HepG2 (cell line): ENCODE results near the gene ALX4. TPM values are rescaled to one million over a fixed set of nuclear protein-coding genes. Genes with fewer than 3 reads are reported as not detected.
A peak's percentile ranks its signal among the peaks of the same experiment; 100 is the strongest.

Experiments
- ATAC-seq: fragments of 200-7000 bp; cut with Tn5 transposase; 3 replicates; pipeline ENCODE4 v1.9.1; 2020; ENCODE audit warnings: mild to moderate bottlenecking, moderate library complexity
- BruUV-seq: library from RNA; stranded (reverse); fragments of 400-500 nt; replicated peaks from 2 replicates; lab custom pipeline; 2021; lab: Mats Ljungman, UMichigan
- CTCF ChIA-PET: fragments of 300-600 bp; formaldehyde crosslinking; extraction: SDS; loops from one replicate; lab custom pipeline; 2021; ENCODE audit warnings: low total read pairs, inconsistent platforms, low intra/inter-chr PET ratio; lab: Yijun Ruan, JAX
- POLR2A ChIA-PET: fragments of 350-600 bp; sonication (Branson Sonifier 250); formaldehyde crosslinking; loops from one replicate; lab custom pipeline; 2020; ENCODE audit warnings: antibody characterized with exemption, inconsistent platforms; lab: Yijun Ruan, JAX
- DNase-seq: peaks from one replicate; pipeline ENCODE4 v3.0.0-alpha.2; 2015; ENCODE audit warnings: low spot score
- FAIRE-seq: peaks from 3 replicates; lab custom pipeline; 2011; peaks lifted over from hg19 to GRCh38; lab: Jason Lieb, UNC
- H2AFZ ChIP-seq: one replicate; pipeline ENCODE4 v1.6.1; 2011; ENCODE audit warnings: low read length, inconsistent platforms
- H3K27ac ChIP-seq: fragments of 300-600 bp; 3 replicates; pipeline ENCODE4 v1.8.0; 2011; ENCODE audit warnings: mixed run types, mild to moderate bottlenecking, mixed read lengths, low read length, inconsistent platforms; ENCODE audit not compliant: insufficient read depth; ENCODE audit errors: extremely low read length
- H3K27me3 ChIP-seq, 2 experiments: fragments of 200-600 bp in 1 of 2; 2 replicates in 1 of 2; 3 replicates in 1 of 2; pipeline versions ENCODE4 v1.6.0 to v1.8.0; 2011; ENCODE audit warnings: low read length in 2 of 2, mild to moderate bottlenecking in 2 of 2, moderate library complexity in 2 of 2, inconsistent platforms in 1 of 2; ENCODE audit not compliant: insufficient read depth in 2 of 2, control insufficient read depth in 1 of 2
- H3K36me3 ChIP-seq, 2 experiments: fragments of 200-600 bp in 1 of 2; replicated peaks in 1 of 2; 2 replicates in 1 of 2; 3 replicates in 1 of 2; pipeline versions ENCODE4 v1.5.1 to v1.8.0; 2011; ENCODE audit warnings: low read length in 2 of 2, inconsistent platforms in 1 of 2; ENCODE audit not compliant: insufficient read depth in 2 of 2, control insufficient read depth in 1 of 2
- H3K4me1 ChIP-seq: 2 replicates; pipeline ENCODE4 v1.5.1; 2012; ENCODE audit warnings: low read length, inconsistent platforms; ENCODE audit not compliant: insufficient read depth
- H3K4me2 ChIP-seq: 2 replicates; pipeline ENCODE4 v1.6.0; 2011; ENCODE audit warnings: low read depth, low read length, inconsistent platforms
- H3K4me3 ChIP-seq, 3 experiments: fragments of 200-600 bp in 1 of 3; sonication (generic), shearing (Covaris generic) in 1 of 3; replicated peaks in 1 of 3; 2 replicates each; pipeline ENCODE4 v1.5.1; 2011 to 2016; ENCODE audit warnings: low read length in 3 of 3, inconsistent platforms in 2 of 3, low read depth in 2 of 3, mild to moderate bottlenecking in 2 of 3, control low read depth in 1 of 3, mixed read lengths in 1 of 3; ENCODE audit not compliant: insufficient read depth in 1 of 3
- H3K79me2 ChIP-seq: one replicate; pipeline ENCODE4 v1.6.1; 2011; ENCODE audit warnings: low read length, inconsistent platforms; ENCODE audit not compliant: insufficient read depth
- H3K9ac ChIP-seq: 2 replicates; pipeline ENCODE4 v1.6.0; 2011; ENCODE audit warnings: mild to moderate bottlenecking, low read depth, low read length, inconsistent platforms; ENCODE audit not compliant: insufficient read depth
- H3K9me3 ChIP-seq: 2 replicates; pipeline ENCODE4 v1.5.1; 2012; ENCODE audit warnings: mild to moderate bottlenecking, low read length
- H4K20me1 ChIP-seq: 2 replicates; pipeline ENCODE4 v1.6.0; 2011; ENCODE audit warnings: inconsistent platforms, mild to moderate bottlenecking, low read length, moderate library complexity; ENCODE audit not compliant: insufficient read depth
- HNF1A ChIP-seq, 2 experiments: sonication (generic) in 1 of 2; formaldehyde crosslinking in 1 of 2; IDR thresholded peaks; 2 replicates each; pipeline versions ENCODE4 v1.4.0 to v1.6.1; 2016 to 2020; ENCODE audit warnings: borderline replicate concordance in 1 of 2, low read depth in 1 of 2, mild to moderate bottlenecking in 1 of 2, missing genetic modification reagents in 1 of 2
- ZNF687 ChIP-seq: sonication (generic); formaldehyde crosslinking; IDR thresholded peaks from 2 replicates; pipeline ENCODE4 v1.5.1; 2020; ENCODE audit warnings: mild to moderate bottlenecking, missing genetic modification reagents, moderate library complexity
- WGBS: methylation state at CpG from one replicate; pipeline ENCODE4 v1.1.6; 2017; ENCODE audit warnings: low lambda C conversion rate; 5-methylcytosine and 5-hydroxymethylcytosine counted together
- in situ Hi-C: cut with HindIII; loops from 2 replicates; pipeline ENCODE4 v1.10.0; 2017; ENCODE audit warnings: low pct_unique_long_range_greater_than_20kb; ENCODE audit not compliant: extremely low pct_ligation_motif_present
- intact Hi-C: fragments of 100-400 bp; cut with micrococcal nuclease; formaldehyde crosslinking; loops from one replicate; pipeline ENCODE4 v1.10.0; 2022; ENCODE audit not compliant: unreplicated experiment
- polyA plus RNA-seq, 8 experiments: library from polyadenylated mRNA; depleted of rRNA in 3 of 8; stranded (reverse) in 7 of 8; unstranded in 1 of 8; fragments of >200 nt; fragmentation: Illumina TruSeq in 4 of 8; extraction: Trizol in 4 of 8; gene quantifications; 2 replicates each; pipeline versions ENCODE4 v1.2.1 to v1.2.3, GENCODE V29; 2011 to 2016; ENCODE audit warnings: low read depth in 4 of 8, missing spikeins in 1 of 8, mixed read lengths in 1 of 8; ENCODE audit not compliant: insufficient read depth in 1 of 8
- total RNA-seq, 5 experiments: library from RNA; depleted of rRNA; stranded (reverse); fragments of >200 nt; fragmentation: Illumina TruSeq; extraction: Trizol; gene quantifications; 2 replicates each; pipeline ENCODE4 v1.2.3, GENCODE V29; 2016; ENCODE audit warnings: low read depth in 1 of 5

The ALX4 gene
- total and polyA plus RNA-seq, 2 of the 13 experiments (the other 11 are each of a cell fraction or from before 2014, with no cell fraction given) = not detected

- TF ChIP-seq HNF1A (IDR thresholded peaks at IDR 0.05; ENCODE audit: low read depth) = no peak
- no peak for TF ChIP-seq HNF1A (CRISPR knock-in tag; IDR thresholded peaks at IDR 0.05; ENCODE audit: borderline replicate concordance)
- TF ChIP-seq ZNF687 (CRISPR knock-in tag) = peak; percentile 9; the same call in 1 of the 2 replicates
- no TSS peak for BruUV-seq
- H3K27me3 ChIP-seq = no peaks in the 10 kb centered on the region
- peak overlapping the region; percentile 45 for H3K27ac ChIP-seq
- CTCF ChIA-PET = no interaction called here
- no peak overlapping the region for H3K9ac ChIP-seq
- DNase-seq = no peak
- POLR2A ChIA-PET = no interaction called here
- H4K20me1 ChIP-seq = no peaks in the 10 kb centered on the region
- peaks cover 29% of the 10 kb centered on the region for H3K4me1 ChIP-seq
- FAIRE-seq = no peak
- no peaks in the 10 kb centered on the region; a peak in 1 of 5 replicates for H3K36me3 ChIP-seq
- no peaks in the 10 kb centered on the region for H3K9me3 ChIP-seq
- in situ Hi-C loops = no loop called here
- no peaks in the 10 kb centered on the region for H3K79me2 ChIP-seq
- 76% methylated on average over 5 of the region's 5 CpGs for WGBS
- H3K4me2 ChIP-seq = peak overlapping the region; percentile 37; the same call in 1 of the 2 replicates
- H3K4me3 ChIP-seq = no peak overlapping the region
- intact Hi-C loops = no loop called here
- H2AFZ ChIP-seq = no peak overlapping the region
- ATAC-seq = peak; percentile 48; the same call in 2 of the 3 replicates
These were observed 66.9 kb downstream of the ALX4 start for GRCh38 chr11:44243086-44243485.
